Gastrocnemius medialis (tissue), 4 donors: Measurements from ENCODE around the gene FGF22.

Source experiments
- POLR2A ChIP-seq, 2 donors: fragments of 450-650 bp; IDR thresholded peaks; one replicate each; pipeline ENCODE4 v1.6.1; 2017; ENCODE audit warnings: antibody characterized with exemption in 2 of 2, mild to moderate bottlenecking in 2 of 2, moderate library complexity in 2 of 2
- TF ChIP-seq, protein P1 (sequence below), 5 experiments: fragments of 450-650 bp in 3 of 5; fragments of 200-600 bp in 2 of 5; sonication (generic) in 2 of 5; IDR thresholded peaks in 4 of 5; conservative IDR thresholded peaks in 1 of 5; 1 replicate in 4 of 5; 2 replicates in 1 of 5; pipeline ENCODE4 v1.5.1; 2016 to 2019; ENCODE audit warnings: antibody characterized with exemption in 5 of 5, mild to moderate bottlenecking in 3 of 5, moderate library complexity in 3 of 5

DNA sequence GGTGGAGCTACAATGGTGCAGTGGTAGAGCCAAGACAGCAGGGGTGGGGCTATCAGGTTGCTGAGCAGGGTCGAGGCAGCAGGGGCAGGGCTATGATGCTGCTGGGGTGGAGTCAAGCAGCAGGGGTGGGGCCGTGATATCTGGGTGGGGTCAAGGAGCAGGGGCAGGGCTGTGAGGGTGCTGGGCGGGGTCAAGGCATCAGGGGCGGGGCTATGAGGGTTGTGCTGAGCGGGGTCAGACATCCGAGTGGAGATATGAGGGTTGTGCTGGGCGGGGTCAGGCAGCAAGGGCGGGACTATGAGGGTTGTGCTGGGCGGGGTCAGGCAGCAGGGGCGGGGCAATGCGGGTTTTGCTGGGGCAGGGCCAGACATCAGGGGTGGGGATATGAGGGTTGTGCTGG lies 35.3 kb upstream of the FGF22 start:
- TF ChIP-seq, protein P1, sequence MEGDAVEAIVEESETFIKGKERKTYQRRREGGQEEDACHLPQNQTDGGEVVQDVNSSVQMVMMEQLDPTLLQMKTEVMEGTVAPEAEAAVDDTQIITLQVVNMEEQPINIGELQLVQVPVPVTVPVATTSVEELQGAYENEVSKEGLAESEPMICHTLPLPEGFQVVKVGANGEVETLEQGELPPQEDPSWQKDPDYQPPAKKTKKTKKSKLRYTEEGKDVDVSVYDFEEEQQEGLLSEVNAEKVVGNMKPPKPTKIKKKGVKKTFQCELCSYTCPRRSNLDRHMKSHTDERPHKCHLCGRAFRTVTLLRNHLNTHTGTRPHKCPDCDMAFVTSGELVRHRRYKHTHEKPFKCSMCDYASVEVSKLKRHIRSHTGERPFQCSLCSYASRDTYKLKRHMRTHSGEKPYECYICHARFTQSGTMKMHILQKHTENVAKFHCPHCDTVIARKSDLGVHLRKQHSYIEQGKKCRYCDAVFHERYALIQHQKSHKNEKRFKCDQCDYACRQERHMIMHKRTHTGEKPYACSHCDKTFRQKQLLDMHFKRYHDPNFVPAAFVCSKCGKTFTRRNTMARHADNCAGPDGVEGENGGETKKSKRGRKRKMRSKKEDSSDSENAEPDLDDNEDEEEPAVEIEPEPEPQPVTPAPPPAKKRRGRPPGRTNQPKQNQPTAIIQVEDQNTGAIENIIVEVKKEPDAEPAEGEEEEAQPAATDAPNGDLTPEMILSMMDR (IDR thresholded peaks at IDR 0.05 in 4 of 5, conservative IDR thresholded peaks at IDR 0.05 in 1 of 5): no peak
- TF ChIP-seq POLR2A (IDR thresholded peaks at IDR 0.05): no peak
